Mammary epithelial cell (primary cell): ENCODE measurements around the gene CNTD1.

Experiments used
- EZH2 ChIP-seq: IDR thresholded peaks from 2 replicates; pipeline ENCODE4 v1.6.1; 2012; ENCODE audit warnings: low read length, inconsistent platforms, borderline replicate concordance
- TF ChIP-seq, protein P1 (sequence below), 2 donors: IDR thresholded peaks in 1 of 2; conservative IDR thresholded peaks in 1 of 2; 2 replicates each; pipeline ENCODE4 v1.5.1; 2011 to 2012; ENCODE audit warnings: inconsistent platforms in 2 of 2, low read length in 2 of 2, mild to moderate bottlenecking in 2 of 2, control low read depth in 1 of 2, low read depth in 1 of 2; ENCODE audit not compliant: insufficient read depth in 1 of 2; ENCODE audit errors: extremely low read depth in 1 of 2

DNA sequence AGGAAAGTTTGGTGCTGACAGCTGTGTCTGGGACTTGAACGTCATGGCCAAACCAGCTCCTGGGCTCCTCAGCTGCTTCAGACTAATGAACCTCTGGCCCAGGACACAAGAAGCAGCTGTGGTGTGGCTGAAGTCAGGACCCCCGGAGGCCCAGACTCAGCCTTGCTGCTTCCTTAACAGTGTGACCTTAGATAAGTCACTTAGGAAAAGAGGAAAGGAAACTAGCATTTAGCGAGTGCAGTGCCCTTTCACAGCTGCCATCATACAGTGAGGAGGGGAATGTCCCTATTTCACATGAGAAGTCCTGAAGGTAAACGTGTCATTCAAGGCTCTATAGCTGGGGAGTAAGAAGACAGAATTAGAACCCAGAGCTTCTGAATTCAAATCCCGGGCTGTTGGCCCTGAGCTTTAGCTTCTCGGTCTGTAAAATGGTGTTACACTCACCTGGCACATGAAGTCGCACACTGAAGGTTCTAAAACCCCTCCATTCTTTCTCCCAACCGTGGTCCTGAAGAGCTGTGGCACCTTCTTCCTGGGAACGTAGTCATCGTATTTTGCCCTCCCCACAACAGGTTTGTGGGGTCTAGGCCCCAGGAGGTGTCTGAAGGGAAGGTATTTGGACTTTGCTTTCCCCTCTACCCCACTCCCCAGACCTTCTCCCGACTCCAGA lies 38.5 kb upstream of the CNTD1 start:
- TF ChIP-seq, protein P1, sequence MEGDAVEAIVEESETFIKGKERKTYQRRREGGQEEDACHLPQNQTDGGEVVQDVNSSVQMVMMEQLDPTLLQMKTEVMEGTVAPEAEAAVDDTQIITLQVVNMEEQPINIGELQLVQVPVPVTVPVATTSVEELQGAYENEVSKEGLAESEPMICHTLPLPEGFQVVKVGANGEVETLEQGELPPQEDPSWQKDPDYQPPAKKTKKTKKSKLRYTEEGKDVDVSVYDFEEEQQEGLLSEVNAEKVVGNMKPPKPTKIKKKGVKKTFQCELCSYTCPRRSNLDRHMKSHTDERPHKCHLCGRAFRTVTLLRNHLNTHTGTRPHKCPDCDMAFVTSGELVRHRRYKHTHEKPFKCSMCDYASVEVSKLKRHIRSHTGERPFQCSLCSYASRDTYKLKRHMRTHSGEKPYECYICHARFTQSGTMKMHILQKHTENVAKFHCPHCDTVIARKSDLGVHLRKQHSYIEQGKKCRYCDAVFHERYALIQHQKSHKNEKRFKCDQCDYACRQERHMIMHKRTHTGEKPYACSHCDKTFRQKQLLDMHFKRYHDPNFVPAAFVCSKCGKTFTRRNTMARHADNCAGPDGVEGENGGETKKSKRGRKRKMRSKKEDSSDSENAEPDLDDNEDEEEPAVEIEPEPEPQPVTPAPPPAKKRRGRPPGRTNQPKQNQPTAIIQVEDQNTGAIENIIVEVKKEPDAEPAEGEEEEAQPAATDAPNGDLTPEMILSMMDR (conservative IDR thresholded peaks at IDR 0.05 in 1 of 2, IDR thresholded peaks at IDR 0.05 in 1 of 2; ENCODE audit: extremely low read depth in 1 of 2, insufficient read depth in 1 of 2, low read depth in 1 of 2, low read length in 2 of 2), result no peak
- TF ChIP-seq EZH2, result peak; percentile 49
